ENCODE measurements around the gene ZC3H12C.
"Not testable (repeated sequence)": the region's sequence is repeated elsewhere in the genome, so short reads cannot be mapped to it uniquely, and the experiment has no call there.

ZC3H12C gene

DNA sequence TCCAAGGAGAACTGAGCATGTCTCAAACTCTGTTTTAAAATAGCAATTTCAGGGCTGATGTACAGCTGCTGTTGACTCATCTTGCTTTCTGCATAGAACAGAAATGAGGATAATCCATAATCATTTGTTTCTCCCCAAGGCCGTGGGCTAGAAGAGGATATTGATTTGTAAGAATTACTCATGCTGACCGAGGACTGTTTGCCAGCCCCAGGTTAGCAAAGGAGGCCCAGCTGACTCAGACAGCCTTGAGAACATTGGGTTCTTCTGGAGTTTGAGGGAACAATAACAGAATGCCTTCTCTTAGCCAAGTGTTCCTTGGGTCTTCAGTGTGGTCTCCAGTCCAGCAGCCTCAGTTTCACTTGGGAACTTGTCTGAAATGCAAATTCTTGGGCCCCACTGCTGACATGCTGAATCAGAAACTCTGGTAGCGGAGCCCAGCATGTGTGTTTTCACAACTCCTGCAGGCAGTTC lies 92.0 kb downstream of the ZC3H12C start:
- DNase-seq (ENCODE audit: low spot score), result peak; percentile 28

DNA sequence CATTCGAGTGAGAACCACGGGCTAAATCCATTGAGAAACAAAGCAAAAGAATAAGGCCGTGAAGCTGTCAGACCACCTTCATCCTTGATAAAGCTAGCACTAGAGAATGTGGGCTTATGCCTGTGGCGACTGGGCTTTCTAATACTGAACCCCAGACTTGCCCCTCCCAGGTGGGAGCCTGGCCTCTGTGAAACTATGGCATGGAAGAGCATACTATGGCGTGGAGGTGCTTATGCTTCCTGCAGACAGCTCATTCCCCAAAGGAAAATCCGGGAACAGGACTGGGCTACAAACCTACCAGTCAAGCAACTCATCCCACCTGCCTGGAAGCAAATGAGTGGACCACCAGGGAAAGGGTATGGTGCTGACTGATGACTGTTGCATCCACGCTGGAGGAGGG lies 92.4 kb downstream of the ZC3H12C start:
- no peak for DNase-seq (ENCODE audit: low spot score)

DNA sequence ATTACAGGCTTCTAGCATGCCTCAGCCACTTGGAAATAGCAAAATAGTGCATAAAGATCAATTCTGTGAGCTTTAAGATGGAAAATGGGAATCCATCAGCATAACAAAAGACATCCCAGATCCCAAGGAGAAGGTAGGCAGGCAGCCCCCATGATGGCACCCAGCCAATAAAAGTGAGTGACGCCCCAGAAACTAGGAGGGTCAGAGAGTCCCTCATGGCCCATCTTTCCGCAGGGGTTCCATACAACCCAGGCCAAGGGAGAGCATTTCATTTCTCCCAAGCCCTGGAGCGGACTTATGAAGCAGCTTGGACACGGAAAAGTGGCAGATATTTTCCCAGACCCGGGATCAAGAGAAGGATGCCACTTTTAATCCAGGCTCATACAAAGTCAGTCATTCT lies 93.3 kb downstream of the ZC3H12C start:
- DNase-seq (ENCODE audit: low spot score), result no peak

DNA sequence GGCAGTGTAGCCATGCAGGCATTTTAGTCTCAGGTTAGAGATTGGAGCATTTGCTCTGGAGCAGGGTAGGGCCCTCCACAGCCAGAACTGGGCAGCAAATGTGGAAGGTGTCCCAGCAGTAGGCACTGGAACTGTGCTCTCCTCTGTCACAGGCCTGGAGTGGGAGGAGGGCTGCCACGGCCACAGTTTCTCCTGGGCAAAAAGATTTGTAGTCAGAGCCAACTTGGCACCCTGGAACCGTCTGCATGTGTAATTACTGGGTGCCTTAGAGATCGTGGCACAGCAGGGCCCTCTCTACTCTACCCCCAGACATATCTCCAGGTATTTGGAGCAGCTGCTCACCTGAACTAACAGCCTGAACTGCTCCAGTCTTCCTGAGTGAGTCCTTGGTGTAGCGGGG lies 93.7 kb downstream of the ZC3H12C start:
- no peak for DNase-seq (ENCODE audit: low spot score)

DNA sequence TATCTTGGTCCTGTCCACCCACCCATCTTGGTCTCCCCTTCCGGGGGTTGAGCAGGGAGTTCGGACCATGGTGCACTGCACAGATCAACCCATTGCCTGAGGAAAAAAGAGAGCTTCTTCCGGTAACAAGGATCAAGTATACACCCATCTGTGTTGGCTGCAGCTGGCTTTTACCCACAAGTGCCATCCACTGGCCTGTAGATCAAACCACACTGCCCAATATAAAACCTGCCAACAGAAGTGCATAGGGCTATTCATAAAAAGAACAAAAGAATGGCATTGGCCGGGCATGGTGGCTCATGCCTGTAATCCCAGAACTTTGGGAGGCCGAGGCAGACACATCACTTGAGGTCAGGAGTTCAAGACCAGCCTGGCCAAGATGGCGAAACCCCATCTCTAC lies 94.5 kb downstream of the ZC3H12C start:
- no peak for DNase-seq (ENCODE audit: low spot score)

DNA sequence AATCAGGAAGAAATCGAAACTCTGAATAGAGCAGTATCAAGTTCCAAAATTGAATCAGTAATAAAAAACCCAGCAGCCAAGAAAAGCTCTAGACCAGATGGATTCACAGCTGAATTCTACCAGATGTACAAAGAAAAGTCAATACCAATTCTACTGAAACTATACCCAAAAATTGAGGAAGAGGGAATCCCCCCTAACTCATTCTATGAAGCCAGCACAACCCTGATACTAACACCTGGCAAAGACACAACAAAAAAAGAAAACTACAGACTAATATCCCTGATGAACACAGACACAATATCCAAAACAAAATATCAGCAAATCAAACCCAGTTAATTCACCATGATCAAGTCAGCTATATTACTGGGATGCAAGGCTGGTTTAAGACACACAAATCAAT lies 97.7 kb downstream of the ZC3H12C start:
- no peak for DNase-seq (ENCODE audit: low spot score)

DNA sequence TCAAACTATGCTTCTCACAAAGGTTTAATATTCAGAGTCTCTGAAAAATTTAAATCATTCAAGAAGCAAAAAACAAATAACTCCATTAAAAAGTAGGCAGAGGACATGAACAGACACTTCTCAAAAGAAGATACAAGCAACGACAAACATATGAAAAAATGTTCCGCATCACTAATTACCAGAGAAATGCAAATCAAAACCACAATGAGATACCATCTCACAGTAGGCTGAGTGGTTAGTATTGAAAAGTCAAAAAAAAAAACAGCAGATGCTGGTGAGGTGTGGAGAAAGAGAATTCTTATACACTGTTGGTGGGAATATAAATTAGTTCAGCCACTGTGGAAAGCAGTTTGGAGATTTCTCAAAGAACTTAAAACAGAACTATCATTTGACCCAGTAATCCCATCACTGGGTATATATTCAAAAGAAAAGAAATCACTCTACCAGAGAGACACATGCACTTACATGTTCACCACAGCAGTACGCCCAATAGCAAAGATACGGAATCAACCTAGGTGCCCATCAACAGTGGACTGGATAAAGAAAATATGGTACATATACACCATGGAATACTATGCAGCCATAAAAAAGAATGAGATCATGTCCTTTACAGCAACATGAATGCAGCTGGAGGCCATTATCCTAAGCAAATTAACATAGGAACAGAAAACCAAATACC lies 99.6 kb downstream of the ZC3H12C start:
- DNase-seq (ENCODE audit: low spot score), result not testable (repeated sequence)

DNA sequence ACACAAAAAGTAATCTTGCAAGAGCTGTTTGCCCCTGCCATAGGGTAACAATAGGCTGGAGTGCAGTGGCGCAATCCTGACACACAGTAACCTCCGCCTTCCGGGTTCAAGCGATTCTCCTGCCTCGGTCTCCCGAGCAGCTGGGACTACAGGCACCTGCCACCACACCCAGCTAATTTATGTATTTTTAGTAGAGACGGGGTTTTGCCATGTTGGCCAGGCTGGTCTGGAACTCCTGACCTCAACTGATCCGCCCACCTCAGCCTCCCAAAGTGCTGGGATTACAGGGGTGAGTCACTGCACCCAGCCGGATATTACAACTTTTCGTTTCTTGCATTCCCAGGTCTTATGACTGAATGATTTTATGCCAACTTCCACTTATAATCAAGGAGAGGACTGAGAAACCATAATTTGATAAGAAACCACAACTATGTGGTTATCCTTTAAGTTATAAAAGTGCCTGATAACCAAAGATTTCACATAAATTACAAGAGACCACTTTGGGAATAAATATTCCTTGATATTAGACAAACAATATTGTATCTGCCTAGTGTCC lies 101.1 kb downstream of the ZC3H12C start:
- DNase-seq (ENCODE audit: low spot score), result not testable (repeated sequence)

DNA sequence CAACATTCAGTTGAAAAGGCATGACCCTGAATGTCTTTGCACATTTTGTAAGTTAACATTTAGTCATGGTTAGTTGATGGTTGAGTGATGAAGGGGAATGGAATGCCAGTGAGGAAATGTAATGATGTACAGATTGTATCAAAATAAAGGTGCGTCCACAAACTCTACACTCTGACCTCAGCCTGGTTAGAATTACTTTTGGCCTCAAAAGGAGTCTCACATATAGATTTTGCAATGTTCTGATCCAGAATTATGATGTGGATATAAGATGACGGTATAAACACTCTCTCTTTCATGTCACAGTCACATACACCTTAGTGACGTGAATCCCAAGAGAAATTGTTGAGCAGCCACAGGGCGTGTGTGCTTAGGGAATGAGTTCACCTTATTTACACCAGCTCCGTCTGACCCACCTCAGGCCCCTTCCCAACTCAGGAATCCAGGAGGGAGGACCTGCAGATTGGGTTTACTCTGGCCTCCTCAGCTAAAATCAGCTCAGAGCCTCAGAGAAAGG lies 103.1 kb downstream of the ZC3H12C start:
- DNase-seq (ENCODE audit: low spot score), result no peak

DNA sequence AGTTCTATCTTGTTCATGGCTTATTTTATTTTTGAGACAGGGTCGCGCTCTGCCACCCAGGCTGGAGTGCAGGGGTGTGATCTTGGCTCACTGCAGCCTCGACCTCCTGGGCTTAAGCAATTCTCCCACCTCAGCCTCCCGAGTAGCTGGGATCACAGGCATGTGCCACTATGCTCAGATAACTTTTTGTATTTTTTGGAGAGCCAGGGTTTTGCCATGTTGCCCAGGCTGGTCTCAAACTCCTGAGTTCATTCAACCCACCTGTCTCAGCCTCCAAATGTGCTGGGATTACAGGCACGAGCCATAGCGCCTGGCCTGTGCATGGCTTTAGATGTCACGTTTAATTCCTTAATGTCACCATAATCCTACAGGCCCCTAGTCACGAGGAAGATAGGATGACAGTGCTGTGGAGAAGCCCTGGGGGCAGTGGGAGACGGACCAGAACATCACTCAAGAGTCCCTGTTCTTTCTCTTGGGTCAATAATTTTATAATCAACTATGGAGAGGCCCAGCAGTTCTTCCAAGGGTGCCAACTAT lies 103.8 kb downstream of the ZC3H12C start:
- DNase-seq (ENCODE audit: low spot score), result no peak

DNA sequence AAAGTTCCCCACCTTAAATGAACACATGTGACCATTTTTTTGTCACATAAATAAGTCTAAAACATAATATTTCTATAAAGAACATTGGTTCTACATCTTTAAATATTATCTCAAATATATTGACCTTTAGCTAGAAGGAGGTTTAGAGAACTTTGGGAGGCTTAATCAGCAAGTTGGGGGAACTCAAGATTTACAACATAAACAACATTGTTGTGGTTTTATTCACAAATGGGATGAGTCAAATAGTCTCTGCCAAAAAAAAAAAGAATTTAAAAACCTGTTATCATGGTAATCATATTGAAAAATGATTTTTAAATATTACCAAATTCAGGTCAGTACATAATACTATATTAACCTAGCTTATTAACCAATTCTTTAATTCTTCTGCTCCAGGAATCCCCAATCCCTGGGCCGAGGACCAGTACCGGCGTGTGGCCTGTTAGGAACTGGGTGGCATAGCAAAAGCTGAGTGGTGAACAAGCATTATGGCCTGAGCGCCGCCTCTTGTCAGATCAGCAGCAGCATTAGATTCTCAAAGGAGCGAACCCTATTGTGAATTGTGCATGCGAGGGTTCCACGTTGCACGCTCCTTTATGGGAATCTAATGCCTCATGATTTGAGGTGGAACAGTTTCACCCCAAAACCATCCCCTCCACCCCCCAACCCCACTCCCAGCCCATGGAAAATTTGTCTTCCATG lies 105.0 kb downstream of the ZC3H12C start:
- no peak for DNase-seq (ENCODE audit: low spot score)

DNA sequence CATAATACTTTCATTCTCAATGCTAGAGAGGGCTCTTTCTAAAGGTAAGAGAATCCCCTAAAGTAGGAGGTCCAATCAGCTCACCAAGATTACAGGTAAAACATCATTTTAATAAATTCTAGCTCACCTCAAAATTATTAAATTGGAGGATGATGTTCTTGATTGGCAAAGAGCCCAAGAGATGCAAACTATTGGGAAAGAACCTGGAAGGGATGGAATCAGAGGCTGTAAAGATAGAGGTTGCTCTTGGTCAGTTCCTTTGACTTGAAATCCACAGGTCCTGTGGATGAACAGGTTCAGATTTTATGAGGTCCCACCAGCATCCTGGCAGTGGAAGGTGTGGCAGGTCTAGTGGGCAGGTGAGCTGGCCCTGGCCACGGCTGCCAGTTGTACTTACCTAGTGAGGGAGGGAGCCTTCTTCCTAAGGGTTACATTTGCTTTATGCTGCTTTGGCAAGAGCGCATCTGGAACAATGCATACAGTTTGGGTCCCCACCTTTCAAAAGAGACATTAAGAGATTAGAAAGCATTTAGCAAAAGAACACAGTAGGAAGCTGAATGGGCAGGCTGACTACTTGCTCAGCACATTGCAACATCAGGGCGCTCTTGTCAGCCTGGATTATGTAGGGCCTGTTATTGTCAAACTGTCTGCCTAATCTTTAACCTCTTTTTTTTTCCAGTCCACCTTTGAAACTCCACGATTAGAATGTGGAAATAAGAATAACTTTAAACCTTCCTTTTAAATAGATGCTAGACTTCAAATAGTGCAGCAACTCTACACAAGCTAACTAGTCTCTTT lies 106.2 kb downstream of the ZC3H12C start:
- DNase-seq (ENCODE audit: low spot score), result no peak

DNA sequence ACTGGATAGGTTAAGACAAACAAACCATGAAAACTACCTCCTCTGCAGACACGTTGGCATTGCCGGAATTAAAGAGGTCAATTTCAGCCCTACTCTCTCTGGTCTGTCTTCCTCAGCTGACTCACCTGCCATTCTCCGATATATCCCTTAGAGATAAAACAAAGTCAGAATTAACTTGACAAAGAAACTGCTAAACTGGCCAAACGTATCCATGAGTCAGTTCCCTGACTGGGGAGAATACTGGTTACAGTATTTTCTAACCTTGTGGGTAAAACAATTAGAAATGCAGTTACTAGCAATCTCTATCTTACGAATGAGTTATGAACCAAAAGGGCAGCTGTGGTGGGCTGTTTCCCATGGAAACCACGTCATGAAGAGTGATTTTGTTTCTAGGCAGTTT lies 107.0 kb downstream of the ZC3H12C start:
- DNase-seq (ENCODE audit: low spot score), result no peak

DNA sequence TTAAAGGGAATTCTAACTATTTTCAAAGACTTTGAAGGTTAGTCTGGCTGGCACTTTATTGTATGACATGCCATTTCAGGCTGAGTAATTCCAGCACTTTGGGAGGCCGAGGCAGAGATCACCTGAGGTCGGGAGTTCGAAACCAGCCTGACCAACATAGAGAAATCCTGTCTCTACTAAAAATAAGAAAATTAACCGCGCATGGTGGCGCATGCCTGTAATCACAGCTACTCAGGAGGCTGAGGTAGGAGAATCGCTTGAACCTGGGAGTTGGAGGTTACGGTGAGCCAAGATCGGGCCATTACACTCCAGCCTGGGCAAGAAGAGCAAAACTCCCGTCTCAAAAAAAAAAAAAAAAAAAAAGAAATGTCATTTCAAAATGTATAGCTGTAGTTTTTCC lies 107.6 kb downstream of the ZC3H12C start:
- no peak for DNase-seq (ENCODE audit: low spot score)

DNA sequence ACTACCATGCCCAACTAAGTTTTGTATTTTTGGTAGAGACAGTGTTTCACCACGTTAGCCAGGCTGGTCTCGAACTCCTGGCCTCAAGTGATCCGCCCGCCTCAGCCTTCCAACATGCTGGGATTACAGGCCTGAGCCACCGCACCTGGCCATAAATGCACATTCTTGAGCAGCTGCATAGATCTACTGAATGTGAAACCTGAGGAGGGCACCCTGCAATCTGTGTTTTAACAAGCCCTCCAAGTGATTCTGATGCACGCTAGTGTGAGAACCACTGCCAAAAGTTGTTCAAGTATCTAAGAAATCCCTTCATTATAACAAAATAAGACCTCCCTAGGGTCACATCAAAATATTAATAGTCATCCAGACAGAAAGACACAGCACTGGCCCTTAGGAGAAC lies 113.9 kb downstream of the ZC3H12C start:
- no peak for DNase-seq (ENCODE audit: low spot score)

DNA sequence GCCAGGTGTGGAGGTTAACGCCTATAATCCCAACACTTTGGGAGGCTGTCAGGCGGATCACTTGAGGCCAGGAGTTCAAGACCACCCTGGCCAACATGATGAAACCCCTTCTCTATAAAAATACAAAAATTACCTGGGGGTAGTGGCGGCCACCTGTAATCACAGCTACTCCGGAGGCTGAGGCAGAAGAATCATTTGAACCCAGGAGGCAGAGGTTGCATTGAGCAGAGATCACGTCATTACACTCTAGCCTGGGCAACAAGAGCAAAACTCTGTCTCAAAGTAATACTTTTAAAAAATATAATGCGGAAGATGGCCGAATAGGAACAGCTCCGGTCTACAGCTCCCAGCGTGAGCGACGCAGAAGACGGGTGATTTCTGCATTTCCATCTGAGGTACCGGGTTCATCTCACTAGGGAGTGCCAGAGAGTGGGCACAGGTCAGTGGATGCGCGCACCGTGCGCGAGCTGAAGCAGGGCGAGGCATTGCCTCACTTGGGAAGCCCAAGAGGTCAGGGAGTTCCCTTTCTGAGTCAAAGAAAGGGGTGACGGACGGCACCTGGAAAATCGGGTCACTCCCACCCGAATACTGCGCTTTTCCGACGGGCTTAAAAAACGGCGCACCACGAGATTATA lies 115.6 kb downstream of the ZC3H12C start:
- not testable (repeated sequence) for DNase-seq (ENCODE audit: low spot score)

DNA sequence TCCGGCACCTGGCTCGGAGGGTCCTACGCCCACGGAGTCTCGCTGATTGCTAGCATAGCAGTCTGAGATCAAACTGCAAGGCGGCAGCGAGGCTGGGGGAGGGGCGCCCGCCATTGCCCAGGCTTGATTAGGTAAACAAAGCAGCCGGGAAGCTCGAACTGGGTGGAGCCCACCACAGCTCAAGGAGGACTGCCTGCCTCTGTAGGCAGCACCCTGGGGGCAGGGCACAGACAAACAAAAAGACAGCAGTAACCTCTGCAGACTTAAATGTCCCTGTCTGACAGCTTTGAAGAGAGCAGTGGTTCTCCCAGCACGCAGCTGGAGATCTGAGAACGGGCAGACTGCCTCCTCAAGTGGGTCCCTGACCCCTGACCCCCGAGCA lies 116.1 kb downstream of the ZC3H12C start:
- not testable (repeated sequence) for DNase-seq (ENCODE audit: low spot score)

DNA sequence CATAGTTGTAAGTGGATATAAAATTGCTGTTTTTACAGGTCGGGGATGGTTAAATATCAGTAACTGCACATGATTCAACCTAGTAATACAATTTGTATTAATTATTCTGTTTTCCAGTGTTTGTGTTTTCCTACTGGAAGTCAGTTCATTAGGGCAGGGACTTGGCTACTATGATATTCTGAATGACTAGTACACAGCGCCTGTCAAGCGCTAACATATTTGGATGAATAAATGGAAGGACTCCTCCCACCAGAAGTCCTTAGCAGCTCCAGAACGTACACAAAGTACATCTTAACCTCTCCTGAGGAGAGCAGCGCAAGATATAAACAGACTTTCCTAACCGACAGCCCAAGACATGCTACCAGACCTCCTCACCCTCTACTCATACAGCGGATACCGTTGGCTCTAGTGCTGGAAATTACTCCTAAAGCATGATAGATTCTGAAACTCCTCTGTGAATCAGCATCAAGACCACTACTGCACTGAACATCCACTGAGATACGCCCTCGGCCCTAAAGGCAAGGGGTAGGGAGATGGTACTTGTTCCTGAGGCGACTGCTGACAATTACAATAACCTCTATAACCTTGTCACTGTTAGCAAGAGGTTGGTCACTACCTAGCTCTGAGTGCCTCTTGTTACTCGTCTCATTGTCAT lies 124.2 kb downstream of the ZC3H12C start:
- no peak for DNase-seq (ENCODE audit: low spot score)

DNA sequence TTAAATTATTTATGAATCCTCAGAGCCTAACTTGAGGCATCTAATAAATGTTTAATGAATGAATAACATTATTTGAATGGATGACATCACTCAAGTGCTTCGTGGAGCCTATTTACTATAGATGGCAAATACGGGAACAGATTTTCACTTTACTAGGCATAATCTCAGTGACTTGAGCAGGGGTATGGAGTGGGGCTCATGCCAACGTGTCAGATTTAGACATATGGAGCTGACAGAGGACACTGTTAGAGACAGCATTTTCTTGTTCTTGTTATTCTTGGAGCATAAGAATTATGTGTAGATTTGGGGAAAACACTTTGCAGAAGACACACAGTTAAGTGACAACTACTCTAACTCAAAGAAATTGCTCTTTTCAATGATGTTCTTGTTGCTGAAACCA lies 124.7 kb downstream of the ZC3H12C start:
- DNase-seq (ENCODE audit: low spot score), result no peak

DNA sequence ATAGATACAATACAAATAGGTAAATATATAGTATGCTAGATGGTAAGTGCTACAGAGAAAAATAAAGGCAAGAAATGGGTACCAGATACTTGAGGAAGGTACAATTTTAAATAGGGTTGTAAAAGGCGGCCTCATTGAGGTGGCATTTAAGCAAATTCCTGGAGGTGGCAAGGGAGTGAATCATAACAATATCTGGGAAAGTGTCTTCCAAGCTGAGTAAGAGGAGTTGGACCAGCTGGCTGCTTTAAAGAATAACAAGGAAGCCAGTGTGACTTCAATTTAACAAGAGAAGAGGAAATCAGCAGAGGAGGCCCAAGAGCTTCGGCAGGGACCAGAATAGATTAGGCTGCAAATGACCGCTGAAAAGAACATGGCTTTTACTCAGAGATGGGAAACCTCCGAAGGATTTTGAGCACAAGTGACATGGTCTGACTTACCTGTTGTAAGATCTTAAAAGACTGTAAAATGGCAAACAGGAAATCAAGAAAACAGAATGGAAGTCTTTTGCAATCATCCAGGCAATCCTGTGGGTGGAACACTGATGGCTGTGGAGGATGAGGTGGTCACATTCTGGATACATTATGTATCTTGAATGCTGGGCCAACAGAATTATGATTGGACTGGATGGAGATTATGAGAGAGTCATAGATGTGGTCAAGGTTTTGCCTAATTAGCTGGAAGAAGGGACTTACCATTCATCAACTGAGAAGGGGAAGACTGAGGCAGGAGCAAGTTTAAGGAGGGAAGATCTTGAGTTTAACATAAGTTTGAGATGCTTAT lies 126.0 kb downstream of the ZC3H12C start:
- DNase-seq (ENCODE audit: low spot score), result peak; percentile 7

Data from putamen (tissue), 1 donor.